Astrocyte (in vitro differentiated cells and primary cell): Measurements from ENCODE around the gene DLK2. TPM values are rescaled to one million over a fixed set of nuclear protein-coding genes. Genes with fewer than 3 reads are reported as not detected.
A peak's percentile ranks its signal among the peaks of the same experiment; 100 is the strongest.

Experiments used
- DNase-seq: peaks from one replicate; pipeline ENCODE4 v3.0.0-alpha.2; 2010; ENCODE audit warnings: low read depth
- FAIRE-seq: peaks from 2 replicates; lab custom pipeline; 2011; peaks lifted over from hg19 to GRCh38; lab: Jason Lieb, UNC
- H2AFZ ChIP-seq: 2 replicates; pipeline ENCODE4 v1.6.0; 2012; ENCODE audit warnings: low read depth, low read length, inconsistent platforms
- H3K27ac ChIP-seq: 2 replicates; pipeline ENCODE4 v1.5.1; 2011; ENCODE audit warnings: low read depth, low read length, inconsistent platforms
- H3K27me3 ChIP-seq: 2 replicates; pipeline ENCODE4 v1.6.0; 2011; ENCODE audit warnings: low read length, inconsistent platforms; ENCODE audit not compliant: insufficient read depth
- H3K36me3 ChIP-seq: 2 replicates; pipeline ENCODE4 v1.5.1; 2011; ENCODE audit warnings: low read length, inconsistent platforms; ENCODE audit not compliant: insufficient read depth
- H3K4me1 ChIP-seq: 2 replicates; pipeline ENCODE4 v1.5.1; 2011; ENCODE audit warnings: low read length, inconsistent platforms; ENCODE audit not compliant: insufficient read depth
- H3K4me2 ChIP-seq: 2 replicates; pipeline ENCODE4 v1.6.0; 2012; ENCODE audit warnings: low read length, inconsistent platforms
- H3K4me3 ChIP-seq: 2 replicates; pipeline ENCODE4 v1.5.1; 2011; ENCODE audit warnings: low read depth, mild to moderate bottlenecking, low read length, inconsistent platforms; ENCODE audit not compliant: insufficient read depth
- H3K79me2 ChIP-seq: 2 replicates; pipeline ENCODE4 v1.6.0; 2012; ENCODE audit warnings: mild to moderate bottlenecking, low read length, inconsistent platforms; ENCODE audit not compliant: insufficient read depth
- H3K9ac ChIP-seq: 2 replicates; pipeline ENCODE4 v1.6.0; 2012; ENCODE audit warnings: mild to moderate bottlenecking, low read length, inconsistent platforms
- H3K9me3 ChIP-seq: 2 replicates; pipeline ENCODE4 v1.5.1; 2012; ENCODE audit warnings: low read depth, mild to moderate bottlenecking, low read length, inconsistent platforms; ENCODE audit not compliant: insufficient read depth
- H4K20me1 ChIP-seq: 2 replicates; pipeline ENCODE4 v1.6.0; 2012; ENCODE audit warnings: low read length, inconsistent platforms; ENCODE audit not compliant: insufficient read depth
- H3K27ac Mint-ChIP-seq: one replicate; pipeline ENCODE4 v1.8.0; 2021; ENCODE audit warnings: mild to moderate bottlenecking, mixed read lengths; ENCODE audit not compliant: unreplicated experiment
- H3K27me3 Mint-ChIP-seq: one replicate; pipeline ENCODE4 v1.8.0; 2021; ENCODE audit warnings: low read depth, mixed read lengths; ENCODE audit not compliant: unreplicated experiment
- H3K36me3 Mint-ChIP-seq: one replicate; pipeline ENCODE4 v1.8.0; 2021; ENCODE audit warnings: low read depth, mixed read lengths; ENCODE audit not compliant: unreplicated experiment
- H3K4me1 Mint-ChIP-seq: one replicate; pipeline ENCODE4 v1.8.0; 2021; ENCODE audit warnings: low read depth, mixed read lengths; ENCODE audit not compliant: unreplicated experiment
- H3K4me3 Mint-ChIP-seq: one replicate; pipeline ENCODE4 v1.8.0; 2021; ENCODE audit warnings: mild to moderate bottlenecking, moderate library complexity, mixed read lengths; ENCODE audit not compliant: unreplicated experiment
- H3K9me3 Mint-ChIP-seq: one replicate; pipeline ENCODE4 v1.8.0; 2021; ENCODE audit warnings: mild to moderate bottlenecking, mixed read lengths; ENCODE audit not compliant: unreplicated experiment
- EZH2 ChIP-seq: IDR thresholded peaks from 2 replicates; pipeline ENCODE4 v1.6.1; 2012; ENCODE audit warnings: mild to moderate bottlenecking, low read length, inconsistent platforms; ENCODE audit not compliant: insufficient read depth
- total RNA-seq: library from RNA; stranded (reverse); gene quantifications from 2 replicates; pipeline ENCODE4 v1.2.1, GENCODE V29; 2021
- TF ChIP-seq, protein P1 (sequence below): IDR thresholded peaks from 2 replicates; pipeline ENCODE4 v1.5.1; 2011; ENCODE audit warnings: low read depth, mild to moderate bottlenecking, inconsistent platforms, low read length, moderate library complexity; ENCODE audit not compliant: insufficient read depth

Gene DLK2
- total RNA-seq, 1 donor from 2014 or later = 0.68 TPM

DNA sequence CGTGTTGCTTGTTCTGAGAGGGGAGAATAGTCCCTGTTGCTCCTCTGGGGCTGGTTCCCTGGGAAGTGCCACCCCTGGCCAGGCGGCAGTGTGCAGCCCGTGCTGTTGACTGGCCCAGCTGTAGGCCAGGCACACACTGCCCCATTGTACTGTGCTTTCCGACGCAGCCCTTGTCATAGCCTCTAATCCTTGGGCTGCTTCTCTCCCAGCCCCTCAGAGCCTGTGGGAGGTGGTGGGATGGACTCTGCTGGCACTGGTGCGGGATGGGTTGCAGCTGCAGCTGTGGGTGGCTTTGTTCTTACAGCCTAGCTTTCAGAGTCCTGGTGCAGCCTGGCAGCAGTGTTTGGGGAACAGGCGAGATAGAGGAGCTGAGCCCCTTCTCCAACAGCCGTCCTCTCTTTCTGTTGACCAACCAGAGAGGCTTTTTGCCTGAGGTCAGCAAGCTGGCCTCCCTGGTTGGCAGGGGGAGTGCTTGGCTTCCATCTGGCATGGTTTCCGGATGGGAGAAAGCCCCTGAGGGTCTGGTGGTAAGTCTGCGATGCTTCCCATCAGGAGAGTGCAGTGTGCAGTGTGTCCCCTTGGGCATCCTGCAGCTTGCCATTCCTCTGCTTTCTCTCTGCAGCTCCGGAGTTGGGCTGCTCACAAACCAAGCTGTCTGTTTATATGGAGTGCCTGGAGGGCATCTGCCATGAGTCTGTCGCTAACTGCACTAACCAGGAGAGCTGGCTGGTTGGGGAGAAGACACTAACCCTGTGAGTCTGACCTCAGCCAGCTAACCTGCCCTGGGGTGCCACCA, 34.1 kb upstream of the DLK2 start:
- Mint-ChIP-seq H3K36me3 (peaks cover 5% of the 10 kb centered on the region), H3K27me3 (no peaks in the 10 kb centered on the region), H3K27ac (no peak overlapping the region), H3K4me3 (peak overlapping the region; percentile 9), H3K4me1 (peaks cover 16% of the 10 kb centered on the region), H3K9me3 (no peaks in the 10 kb centered on the region)
- Histone ChIP-seq H4K20me1 (peaks cover 57% of the 10 kb centered on the region), H3K36me3 (no peaks in the 10 kb centered on the region), H3K4me3 (no peak overlapping the region), H3K9me3 (no peaks in the 10 kb centered on the region), H3K4me2 (no peak overlapping the region), H3K9ac (no peak overlapping the region), H3K27ac (no peak overlapping the region), H3K27me3 (no peaks in the 10 kb centered on the region), H3K4me1 (peaks cover 23% of the 10 kb centered on the region), H3K79me2 (peaks cover 44% of the 10 kb centered on the region), H2AFZ (no peak overlapping the region)
- FAIRE-seq (no peak), DNase-seq (no peak)
- no peak for TF ChIP-seq EZH2
- TF ChIP-seq, protein P1, sequence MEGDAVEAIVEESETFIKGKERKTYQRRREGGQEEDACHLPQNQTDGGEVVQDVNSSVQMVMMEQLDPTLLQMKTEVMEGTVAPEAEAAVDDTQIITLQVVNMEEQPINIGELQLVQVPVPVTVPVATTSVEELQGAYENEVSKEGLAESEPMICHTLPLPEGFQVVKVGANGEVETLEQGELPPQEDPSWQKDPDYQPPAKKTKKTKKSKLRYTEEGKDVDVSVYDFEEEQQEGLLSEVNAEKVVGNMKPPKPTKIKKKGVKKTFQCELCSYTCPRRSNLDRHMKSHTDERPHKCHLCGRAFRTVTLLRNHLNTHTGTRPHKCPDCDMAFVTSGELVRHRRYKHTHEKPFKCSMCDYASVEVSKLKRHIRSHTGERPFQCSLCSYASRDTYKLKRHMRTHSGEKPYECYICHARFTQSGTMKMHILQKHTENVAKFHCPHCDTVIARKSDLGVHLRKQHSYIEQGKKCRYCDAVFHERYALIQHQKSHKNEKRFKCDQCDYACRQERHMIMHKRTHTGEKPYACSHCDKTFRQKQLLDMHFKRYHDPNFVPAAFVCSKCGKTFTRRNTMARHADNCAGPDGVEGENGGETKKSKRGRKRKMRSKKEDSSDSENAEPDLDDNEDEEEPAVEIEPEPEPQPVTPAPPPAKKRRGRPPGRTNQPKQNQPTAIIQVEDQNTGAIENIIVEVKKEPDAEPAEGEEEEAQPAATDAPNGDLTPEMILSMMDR = no peak

- no peak for FAIRE-seq
- no peaks in the 10 kb centered on the region for H3K9me3 ChIP-seq
- H3K4me3 Mint-ChIP-seq = peak overlapping the region; percentile 9
- no peak overlapping the region for H3K27ac ChIP-seq
- no peaks in the 10 kb centered on the region for H3K27me3 ChIP-seq
- H3K36me3 ChIP-seq = no peaks in the 10 kb centered on the region
- H3K4me3 ChIP-seq = no peak overlapping the region
- peaks cover 40% of the 10 kb centered on the region for H3K79me2 ChIP-seq
- H3K4me1 ChIP-seq = peaks cover 23% of the 10 kb centered on the region
- no peak overlapping the region for H3K4me2 ChIP-seq
- no peaks in the 10 kb centered on the region for H3K9me3 Mint-ChIP-seq
- no peak overlapping the region for H3K27ac Mint-ChIP-seq
- no peak overlapping the region for H2AFZ ChIP-seq
- no peak overlapping the region for H3K9ac ChIP-seq
- H4K20me1 ChIP-seq = peaks cover 51% of the 10 kb centered on the region
- peaks cover 5% of the 10 kb centered on the region for H3K36me3 Mint-ChIP-seq
- TF ChIP-seq EZH2 = no peak
- DNase-seq = peak; percentile 9
- no peaks in the 10 kb centered on the region for H3K27me3 Mint-ChIP-seq
- H3K4me1 Mint-ChIP-seq = peaks cover 16% of the 10 kb centered on the region
Observed at GRCh38 chr6:43488667-43489276, 33.4 kb upstream of the DLK2 start.

GRCh38 chr6:43481591-43482236, 26.4 kb upstream of the DLK2 start:
- Mint-ChIP-seq H3K4me3 (no peak overlapping the region), H3K36me3 (peaks cover 5% of the 10 kb centered on the region), H3K27me3 (no peaks in the 10 kb centered on the region), H3K27ac (peak overlapping the region; percentile 88), H3K4me1 (peaks cover 20% of the 10 kb centered on the region), H3K9me3 (no peaks in the 10 kb centered on the region)
- Histone ChIP-seq H3K36me3 (no peaks in the 10 kb centered on the region), H3K27ac (no peak overlapping the region), H3K4me2 (no peak overlapping the region), H3K27me3 (no peaks in the 10 kb centered on the region), H3K9me3 (no peaks in the 10 kb centered on the region), H3K4me3 (no peak overlapping the region), H3K9ac (no peak overlapping the region), H3K4me1 (peaks cover 13% of the 10 kb centered on the region), H2AFZ (no peak overlapping the region), H3K79me2 (peaks cover 69% of the 10 kb centered on the region), H4K20me1 (peaks cover 42% of the 10 kb centered on the region)
- FAIRE-seq (no peak), DNase-seq (no peak)
- TF ChIP-seq, protein P1 = no peak
- no peak for TF ChIP-seq EZH2
